ENCODE results near the gene KDF1. TPM values are rescaled to one million over a fixed set of nuclear protein-coding genes. Genes with fewer than 3 reads are reported as not detected.

The KDF1 gene
- total RNA-seq, 1 donor from 2014 or later = 26.1 TPM

DNA sequence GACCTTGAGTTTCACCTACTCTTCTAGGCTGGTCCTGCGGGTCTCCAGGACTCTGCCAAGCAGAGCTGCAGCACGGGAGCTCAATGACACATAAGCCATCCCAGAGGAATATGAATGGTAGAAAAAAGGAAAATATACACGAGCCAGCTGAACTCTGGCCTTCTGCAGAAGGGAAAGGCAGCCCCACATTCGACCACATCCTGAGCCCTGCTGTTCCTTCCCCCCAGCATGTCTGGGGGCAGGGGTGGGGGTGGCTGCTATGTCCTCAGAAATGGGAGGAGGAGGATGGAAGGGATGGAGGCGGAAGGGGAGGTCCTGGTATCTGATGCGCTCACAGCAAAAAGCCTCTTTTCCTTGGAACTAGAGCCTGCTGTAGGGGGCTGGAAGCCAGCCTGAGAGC, 12.1 kb upstream of the KDF1 start:
- DNase-seq (ENCODE audit: low spot score, unreplicated experiment) = no peak
- TF ChIP-seq, protein P1, sequence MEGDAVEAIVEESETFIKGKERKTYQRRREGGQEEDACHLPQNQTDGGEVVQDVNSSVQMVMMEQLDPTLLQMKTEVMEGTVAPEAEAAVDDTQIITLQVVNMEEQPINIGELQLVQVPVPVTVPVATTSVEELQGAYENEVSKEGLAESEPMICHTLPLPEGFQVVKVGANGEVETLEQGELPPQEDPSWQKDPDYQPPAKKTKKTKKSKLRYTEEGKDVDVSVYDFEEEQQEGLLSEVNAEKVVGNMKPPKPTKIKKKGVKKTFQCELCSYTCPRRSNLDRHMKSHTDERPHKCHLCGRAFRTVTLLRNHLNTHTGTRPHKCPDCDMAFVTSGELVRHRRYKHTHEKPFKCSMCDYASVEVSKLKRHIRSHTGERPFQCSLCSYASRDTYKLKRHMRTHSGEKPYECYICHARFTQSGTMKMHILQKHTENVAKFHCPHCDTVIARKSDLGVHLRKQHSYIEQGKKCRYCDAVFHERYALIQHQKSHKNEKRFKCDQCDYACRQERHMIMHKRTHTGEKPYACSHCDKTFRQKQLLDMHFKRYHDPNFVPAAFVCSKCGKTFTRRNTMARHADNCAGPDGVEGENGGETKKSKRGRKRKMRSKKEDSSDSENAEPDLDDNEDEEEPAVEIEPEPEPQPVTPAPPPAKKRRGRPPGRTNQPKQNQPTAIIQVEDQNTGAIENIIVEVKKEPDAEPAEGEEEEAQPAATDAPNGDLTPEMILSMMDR (IDR thresholded peaks at IDR 0.05; ENCODE audit: unreplicated experiment) = no peak
- H3K4me1 Mint-ChIP-seq (ENCODE audit: low read depth) = peaks cover 8% of the 10 kb centered on the region
- H3K4me3 Mint-ChIP-seq (ENCODE audit: low read depth) = no peak overlapping the region
- H3K36me3 Mint-ChIP-seq (ENCODE audit: insufficient read depth) = no peaks in the 10 kb centered on the region
- H3K27me3 Mint-ChIP-seq = no peaks in the 10 kb centered on the region
- H3K9me3 Mint-ChIP-seq (ENCODE audit: low read depth) = no peaks in the 10 kb centered on the region
- no peak overlapping the region for H3K27ac Mint-ChIP-seq

DNA sequence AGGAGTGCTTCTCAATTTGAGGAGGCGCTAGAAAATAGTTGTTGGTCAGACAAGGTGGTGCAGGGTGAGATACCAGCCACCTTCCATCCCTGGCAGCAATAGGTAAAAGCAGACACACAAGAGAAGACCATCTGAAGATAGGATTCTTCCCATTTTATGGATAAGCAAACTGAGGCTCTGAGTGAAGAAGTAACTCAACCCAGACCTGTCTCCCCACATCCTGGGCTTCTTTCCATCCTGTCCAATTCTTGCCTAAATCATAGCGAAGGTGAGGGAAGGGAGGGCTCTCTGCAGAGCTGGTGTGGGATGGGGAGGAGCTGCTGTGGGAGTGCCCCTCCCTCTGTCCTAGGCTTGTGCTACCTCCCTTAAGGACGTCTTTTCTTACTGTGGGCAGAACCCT, 11.3 kb upstream of the KDF1 start:
- H3K4me3 Mint-ChIP-seq (ENCODE audit: low read depth) = no peak overlapping the region
- no peaks in the 10 kb centered on the region for H3K9me3 Mint-ChIP-seq (ENCODE audit: low read depth)
- no peak for DNase-seq (ENCODE audit: low spot score, unreplicated experiment)
- H3K27me3 Mint-ChIP-seq = no peaks in the 10 kb centered on the region
- TF ChIP-seq, protein P1 (IDR thresholded peaks at IDR 0.05; ENCODE audit: unreplicated experiment) = no peak
- peaks cover 5% of the 10 kb centered on the region for H3K4me1 Mint-ChIP-seq (ENCODE audit: low read depth)
- no peaks in the 10 kb centered on the region for H3K36me3 Mint-ChIP-seq (ENCODE audit: insufficient read depth)
- H3K27ac Mint-ChIP-seq = no peak overlapping the region

DNA sequence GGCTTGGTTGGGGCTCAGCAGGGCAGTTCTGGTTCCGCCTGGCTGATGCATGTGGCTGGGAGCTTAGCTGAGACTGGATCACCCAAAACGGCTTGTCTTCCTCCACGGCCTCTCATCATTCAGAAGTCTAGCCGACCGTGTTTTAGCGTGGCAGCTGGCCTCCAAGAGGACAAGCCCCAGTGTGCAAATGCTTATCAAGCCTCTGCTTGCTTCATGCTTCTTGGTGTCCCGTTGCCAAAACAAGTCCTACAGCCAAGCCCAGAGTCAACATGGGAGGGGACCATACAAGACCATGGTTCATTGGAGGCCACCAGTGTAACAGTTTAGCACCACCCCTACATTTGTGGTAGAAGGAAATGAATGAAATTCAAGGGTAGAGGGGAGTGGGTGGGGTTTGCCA, 10.5 kb upstream of the KDF1 start:
- H3K9me3 Mint-ChIP-seq (ENCODE audit: low read depth) = no peaks in the 10 kb centered on the region
- H3K36me3 Mint-ChIP-seq (ENCODE audit: insufficient read depth) = no peaks in the 10 kb centered on the region
- H3K27ac Mint-ChIP-seq = no peak overlapping the region
- DNase-seq (ENCODE audit: low spot score, unreplicated experiment) = no peak
- TF ChIP-seq, protein P1 (IDR thresholded peaks at IDR 0.05; ENCODE audit: unreplicated experiment) = no peak
- no peak overlapping the region for H3K4me3 Mint-ChIP-seq (ENCODE audit: low read depth)
- H3K4me1 Mint-ChIP-seq (ENCODE audit: low read depth) = peaks cover 5% of the 10 kb centered on the region
- H3K27me3 Mint-ChIP-seq = no peaks in the 10 kb centered on the region

DNA sequence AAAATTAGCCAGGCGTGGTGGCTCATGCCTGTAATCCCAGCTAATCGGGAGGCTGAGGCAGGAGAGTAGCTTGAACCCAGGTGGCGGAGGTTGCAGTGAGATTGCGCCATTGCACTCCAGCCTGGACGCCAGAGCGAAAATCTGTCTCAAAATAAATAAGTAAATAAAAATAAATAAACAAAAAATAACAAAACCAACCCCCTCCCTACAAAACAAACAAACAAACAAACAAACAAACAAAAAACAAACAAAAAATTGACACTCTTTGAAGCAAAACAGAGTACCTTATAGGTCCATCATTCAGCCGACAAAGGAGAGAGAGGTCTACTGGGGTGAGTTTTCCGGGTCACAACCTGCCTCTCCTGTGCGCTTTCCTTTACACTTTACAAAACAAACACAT, 5.4 kb upstream of the KDF1 start:
- TF ChIP-seq, protein P1 (IDR thresholded peaks at IDR 0.05; ENCODE audit: unreplicated experiment) = no peak
- Mint-ChIP-seq H3K4me3 (ENCODE audit: low read depth) (no peak overlapping the region), H3K9me3 (ENCODE audit: low read depth) (no peaks in the 10 kb centered on the region), H3K36me3 (ENCODE audit: insufficient read depth) (no peaks in the 10 kb centered on the region), H3K27ac (no peak overlapping the region), H3K27me3 (no peaks in the 10 kb centered on the region), H3K4me1 (ENCODE audit: low read depth) (peaks cover 4% of the 10 kb centered on the region)
- no peak for DNase-seq (ENCODE audit: low spot score, unreplicated experiment)

DNA sequence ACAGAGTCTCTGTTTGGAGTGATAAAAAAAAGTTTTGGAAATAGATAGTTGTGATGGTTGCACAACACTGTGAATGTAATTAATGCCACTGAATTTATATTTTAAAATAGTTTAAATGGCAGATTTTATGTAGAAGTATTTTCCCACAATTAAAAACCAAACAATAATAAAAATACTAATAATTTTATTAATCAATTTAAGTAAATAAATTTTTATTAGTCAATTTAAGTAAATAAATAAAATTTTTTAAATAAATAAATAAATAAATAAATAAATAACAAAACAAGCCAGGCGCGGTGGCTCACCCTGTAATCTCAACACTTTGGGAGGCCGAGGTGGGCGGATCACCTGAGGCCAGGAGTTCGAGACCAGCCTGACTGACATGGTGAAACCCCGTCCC, 4.9 kb upstream of the KDF1 start:
- Mint-ChIP-seq H3K4me3 (ENCODE audit: low read depth) (no peak overlapping the region), H3K27ac (no peak overlapping the region), H3K36me3 (ENCODE audit: insufficient read depth) (no peaks in the 10 kb centered on the region), H3K9me3 (ENCODE audit: low read depth) (no peaks in the 10 kb centered on the region), H3K4me1 (ENCODE audit: low read depth) (peaks cover 5% of the 10 kb centered on the region), H3K27me3 (no peaks in the 10 kb centered on the region)
- TF ChIP-seq, protein P1 (IDR thresholded peaks at IDR 0.05; ENCODE audit: unreplicated experiment) = no peak
- DNase-seq (ENCODE audit: low spot score, unreplicated experiment) = no peak
